Activated T-cell treated with anti-CD3 and anti-CD28 coated beads, Interleukin-2, amount 50 U/mL, for 24 hours (primary cell): ENCODE data around the gene GATA6.
"Not testable (repeated sequence)": the region's sequence is repeated elsewhere in the genome, so short reads cannot be mapped to it uniquely, and the experiment has no call there.

Experiments used
- DNase-seq: peaks from one replicate; pipeline ENCODE4 v3.0.0-alpha.2; 2020
- H3K27ac Mint-ChIP-seq: 2 replicates; pipeline ENCODE4 v1.8.0; 2020; ENCODE audit warnings: mild to moderate bottlenecking, mixed read lengths
- H3K27me3 Mint-ChIP-seq: 2 replicates; pipeline ENCODE4 v1.8.0; 2020; ENCODE audit warnings: mixed read lengths
- H3K36me3 Mint-ChIP-seq: 2 replicates; pipeline ENCODE4 v1.8.0; 2020; ENCODE audit warnings: low read depth, mixed read lengths
- H3K4me1 Mint-ChIP-seq: 2 replicates; pipeline ENCODE4 v1.8.0; 2020; ENCODE audit warnings: low read depth, mixed read lengths
- H3K4me3 Mint-ChIP-seq: 2 replicates; pipeline ENCODE4 v1.8.0; 2020; ENCODE audit warnings: mild to moderate bottlenecking, moderate library complexity, mixed read lengths
- H3K9me3 Mint-ChIP-seq: 2 replicates; pipeline ENCODE4 v1.8.0; 2020; ENCODE audit warnings: mixed read lengths

GATA6 gene

GRCh38 chr18:22200611-22201225 is 31.3 kb downstream of the GATA6 start:
- Mint-ChIP-seq H3K4me3 (no peak overlapping the region), H3K36me3 (no peaks in the 10 kb centered on the region), H3K4me1 (no peaks in the 10 kb centered on the region), H3K27ac (no peak overlapping the region), H3K9me3 (no peaks in the 10 kb centered on the region), H3K27me3 (peaks cover 30% of the 10 kb centered on the region)
- no peak for DNase-seq

DNA sequence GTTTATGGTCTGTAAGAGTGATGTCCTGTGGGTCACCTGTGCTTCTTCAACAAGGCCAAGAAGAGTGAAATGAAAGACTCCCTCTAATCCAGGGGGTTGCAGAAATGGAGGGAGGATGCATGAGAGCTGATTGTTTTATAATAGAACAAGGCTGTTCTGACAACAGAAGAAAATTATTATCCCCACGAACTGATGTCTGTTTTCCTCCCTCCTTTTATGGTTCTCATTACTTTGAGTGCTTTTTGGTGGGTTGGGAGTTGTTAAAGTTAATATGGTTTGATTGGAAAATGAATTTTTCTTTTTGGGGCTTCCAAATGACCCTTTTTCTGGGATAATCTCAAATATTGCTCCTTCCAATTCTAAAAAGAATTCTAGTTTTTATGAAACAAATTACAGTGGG is 33.6 kb downstream of the GATA6 start:
- no peak for DNase-seq
- Mint-ChIP-seq H3K27ac (no peak overlapping the region), H3K4me3 (no peak overlapping the region), H3K4me1 (no peaks in the 10 kb centered on the region), H3K36me3 (no peaks in the 10 kb centered on the region), H3K9me3 (no peaks in the 10 kb centered on the region), H3K27me3 (peaks cover 24% of the 10 kb centered on the region)

DNA sequence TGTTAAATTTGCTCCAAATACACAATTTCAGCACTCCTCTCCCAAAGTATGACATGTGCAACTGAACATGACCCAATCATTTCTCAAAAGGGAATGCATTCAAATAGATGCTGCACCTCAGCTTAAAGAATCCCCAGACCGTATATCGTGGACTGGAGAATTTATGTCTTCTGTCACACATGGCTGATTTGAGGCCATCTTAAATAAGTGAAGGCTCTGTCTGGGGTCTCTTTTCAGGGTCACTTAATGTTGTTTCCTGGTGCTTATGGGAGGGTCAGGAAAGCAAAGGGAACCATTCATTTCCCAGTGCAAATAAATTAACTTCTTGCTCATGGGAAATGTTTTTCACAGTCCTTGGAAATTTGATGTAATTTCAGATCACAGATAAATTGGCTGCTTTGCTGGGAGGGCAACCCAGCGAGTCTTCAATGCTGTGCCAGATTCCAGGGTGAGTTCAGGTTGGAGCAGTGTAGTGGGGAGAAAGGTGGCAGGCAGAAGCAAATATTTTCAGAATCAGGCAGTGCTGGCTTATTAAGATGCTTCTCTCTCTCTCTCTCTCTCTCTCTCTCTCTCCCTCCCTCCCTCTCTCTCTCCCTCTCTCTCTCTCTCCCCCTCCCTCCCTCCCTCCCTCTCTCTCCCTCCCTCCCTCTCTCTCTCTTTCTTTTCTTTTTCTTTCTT is 34.3 kb downstream of the GATA6 start:
- H3K4me1 Mint-ChIP-seq = no peaks in the 10 kb centered on the region
- H3K27me3 Mint-ChIP-seq = peaks cover 20% of the 10 kb centered on the region
- no peak overlapping the region for H3K4me3 Mint-ChIP-seq
- no peak overlapping the region for H3K27ac Mint-ChIP-seq
- no peak for DNase-seq
- no peaks in the 10 kb centered on the region for H3K9me3 Mint-ChIP-seq
- no peaks in the 10 kb centered on the region for H3K36me3 Mint-ChIP-seq

DNA sequence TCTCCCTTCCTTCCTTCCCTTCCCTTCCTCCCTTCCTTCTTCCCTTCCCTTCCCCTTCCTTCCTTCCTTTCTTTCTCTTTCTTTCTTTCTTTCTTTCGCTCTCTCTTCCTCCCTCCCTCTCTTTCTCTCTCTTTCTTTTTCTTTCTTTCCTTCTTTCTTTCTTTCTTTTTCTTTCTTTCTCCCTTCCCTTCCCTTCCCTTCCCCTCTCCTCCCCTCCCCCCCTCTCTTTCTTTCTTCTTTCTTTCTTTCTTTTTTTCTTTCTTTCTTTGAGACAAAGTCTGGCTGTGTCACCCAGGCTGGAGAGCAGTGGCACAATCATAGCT is 34.8 kb downstream of the GATA6 start:
- Mint-ChIP-seq H3K9me3 (no peaks in the 10 kb centered on the region), H3K4me3 (no peak overlapping the region), H3K36me3 (no peaks in the 10 kb centered on the region), H3K4me1 (no peaks in the 10 kb centered on the region), H3K27ac (no peak overlapping the region), H3K27me3 (peaks cover 15% of the 10 kb centered on the region)
- no peak for DNase-seq

GRCh38 chr18:22204996-22205395 is 35.6 kb downstream of the GATA6 start:
- Mint-ChIP-seq H3K36me3 (no peaks in the 10 kb centered on the region), H3K4me1 (no peaks in the 10 kb centered on the region), H3K9me3 (no peaks in the 10 kb centered on the region), H3K27me3 (peaks cover 11% of the 10 kb centered on the region), H3K27ac (no peak overlapping the region), H3K4me3 (no peak overlapping the region)
- DNase-seq = no peak

GRCh38 chr18:22207021-22207758 is 37.8 kb downstream of the GATA6 start:
- peaks cover 6% of the 10 kb centered on the region for H3K27me3 Mint-ChIP-seq
- no peak for DNase-seq
- no peaks in the 10 kb centered on the region for H3K36me3 Mint-ChIP-seq
- no peak overlapping the region for H3K4me3 Mint-ChIP-seq
- no peaks in the 10 kb centered on the region for H3K9me3 Mint-ChIP-seq
- H3K4me1 Mint-ChIP-seq = no peaks in the 10 kb centered on the region
- no peak overlapping the region for H3K27ac Mint-ChIP-seq

DNA sequence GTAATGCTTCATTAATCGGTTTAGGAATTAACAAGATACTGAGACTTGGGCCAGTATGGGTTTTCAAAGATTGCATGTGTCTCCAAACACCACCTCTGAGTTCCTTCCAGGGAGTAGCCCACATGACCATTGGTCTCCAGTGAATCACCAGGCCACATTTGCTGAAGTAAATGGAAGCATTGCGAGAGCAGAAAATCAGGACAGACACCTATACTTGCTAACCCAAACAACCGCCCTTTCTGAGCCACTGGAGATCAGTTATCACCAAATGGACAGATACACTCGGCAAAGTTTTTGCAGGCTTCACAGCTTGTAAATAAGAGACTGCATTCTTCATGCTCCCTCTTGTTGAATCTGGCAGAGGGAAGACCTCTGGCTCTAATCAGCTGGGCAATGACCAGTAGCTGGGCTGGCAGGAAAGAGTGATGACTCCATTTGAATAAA is 40.9 kb downstream of the GATA6 start:
- Mint-ChIP-seq H3K4me3 (no peak overlapping the region), H3K27ac (no peak overlapping the region), H3K4me1 (peaks cover 3% of the 10 kb centered on the region), H3K27me3 (no peaks in the 10 kb centered on the region), H3K9me3 (no peaks in the 10 kb centered on the region), H3K36me3 (no peaks in the 10 kb centered on the region)
- DNase-seq = no peak

GRCh38 chr18:22211657-22212056 is 42.3 kb downstream of the GATA6 start:
- no peak overlapping the region for H3K4me3 Mint-ChIP-seq
- H3K9me3 Mint-ChIP-seq = no peaks in the 10 kb centered on the region
- no peaks in the 10 kb centered on the region for H3K27me3 Mint-ChIP-seq
- H3K27ac Mint-ChIP-seq = no peak overlapping the region
- H3K4me1 Mint-ChIP-seq = peaks cover 3% of the 10 kb centered on the region
- no peak for DNase-seq
- no peaks in the 10 kb centered on the region for H3K36me3 Mint-ChIP-seq

- no peak overlapping the region for H3K27ac Mint-ChIP-seq
- H3K36me3 Mint-ChIP-seq = no peaks in the 10 kb centered on the region
- no peak overlapping the region for H3K4me3 Mint-ChIP-seq
- no peak for DNase-seq
- H3K4me1 Mint-ChIP-seq = peaks cover 3% of the 10 kb centered on the region
- no peaks in the 10 kb centered on the region for H3K9me3 Mint-ChIP-seq
- no peaks in the 10 kb centered on the region for H3K27me3 Mint-ChIP-seq
Measured at GRCh38 chr18:22213333-22213973, 44.1 kb downstream of the GATA6 start.

DNA sequence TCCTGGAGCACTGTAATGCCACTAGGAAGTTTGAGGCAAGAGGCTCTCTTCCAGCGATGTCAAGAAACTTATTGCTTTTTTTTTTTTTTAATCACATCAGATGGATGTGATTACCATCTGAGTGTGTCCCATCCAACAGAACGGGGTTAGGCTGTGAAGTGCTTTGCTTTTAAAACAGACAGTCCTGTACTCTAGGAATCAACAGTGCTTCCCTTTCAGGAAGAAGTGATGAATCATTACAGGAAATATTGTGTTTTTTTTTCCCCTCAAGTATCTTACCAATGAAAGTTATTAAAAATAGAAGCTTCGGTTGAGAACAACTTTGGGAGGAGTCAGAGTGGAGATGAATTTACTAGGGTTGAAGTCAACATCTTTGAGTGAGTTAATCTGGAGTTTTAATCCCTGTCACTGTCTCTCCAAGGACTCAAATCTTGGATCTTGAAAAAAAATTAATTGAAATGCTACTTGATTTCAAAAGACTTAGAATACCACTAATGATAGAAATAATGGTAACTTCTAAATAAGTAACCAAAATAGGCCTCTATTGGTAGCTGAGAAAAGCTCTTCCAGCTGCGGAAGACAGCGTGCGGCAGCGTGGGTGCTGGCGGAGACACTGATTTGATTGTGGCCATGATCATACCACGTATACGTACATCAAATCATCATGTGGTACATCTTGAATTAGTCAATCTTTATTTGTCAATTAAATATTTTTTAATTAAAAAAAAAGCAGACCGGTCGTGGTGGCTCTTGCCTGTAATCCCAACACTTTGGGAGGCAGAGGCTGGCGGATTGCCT is 45.5 kb downstream of the GATA6 start:
- Mint-ChIP-seq H3K36me3 (no peaks in the 10 kb centered on the region), H3K4me1 (peaks cover 3% of the 10 kb centered on the region), H3K27ac (no peak overlapping the region), H3K9me3 (no peaks in the 10 kb centered on the region), H3K27me3 (no peaks in the 10 kb centered on the region), H3K4me3 (no peak overlapping the region)
- no peak for DNase-seq

DNA sequence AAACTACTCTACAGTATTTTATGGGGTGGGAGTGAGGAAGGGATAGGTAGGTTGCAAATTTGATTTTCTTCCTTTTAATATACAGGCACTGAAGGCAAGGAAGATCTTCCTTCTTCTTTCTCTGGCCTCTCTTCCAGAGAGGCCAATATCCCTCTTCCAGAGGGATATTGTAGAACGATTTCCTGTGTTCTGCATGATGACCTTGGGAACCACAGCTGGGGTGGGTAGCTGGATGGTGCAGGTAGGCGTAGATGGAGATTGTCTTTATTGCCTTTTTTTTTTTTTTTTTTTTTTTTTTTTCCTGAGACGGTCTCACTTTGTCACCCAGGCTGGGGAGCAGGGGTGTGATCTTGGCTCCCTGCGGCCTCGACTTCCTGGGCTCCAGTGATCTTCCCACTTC is 49.4 kb downstream of the GATA6 start:
- H3K36me3 Mint-ChIP-seq = no peaks in the 10 kb centered on the region
- no peaks in the 10 kb centered on the region for H3K27me3 Mint-ChIP-seq

GRCh38 chr18:22219568-22220355 is 50.4 kb downstream of the GATA6 start:
- no peaks in the 10 kb centered on the region for H3K27me3 Mint-ChIP-seq
- H3K4me3 Mint-ChIP-seq = no peak overlapping the region
- peaks cover 14% of the 10 kb centered on the region for H3K4me1 Mint-ChIP-seq
- H3K36me3 Mint-ChIP-seq = no peaks in the 10 kb centered on the region
- H3K27ac Mint-ChIP-seq = no peak overlapping the region
- DNase-seq = no peak
- H3K9me3 Mint-ChIP-seq = no peaks in the 10 kb centered on the region

More for the DNA sequence above, 49.4 kb downstream of the GATA6 start:
- H3K27ac Mint-ChIP-seq = no peak overlapping the region
- no peaks in the 10 kb centered on the region for H3K9me3 Mint-ChIP-seq
- no peak for DNase-seq
- no peak overlapping the region for H3K4me3 Mint-ChIP-seq
- H3K4me1 Mint-ChIP-seq = peaks cover 14% of the 10 kb centered on the region

GRCh38 chr18:22220585-22220984 is 51.2 kb downstream of the GATA6 start:
- not testable (repeated sequence) for H3K9me3 Mint-ChIP-seq, H3K27ac Mint-ChIP-seq, DNase-seq, H3K4me3 Mint-ChIP-seq, H3K36me3 Mint-ChIP-seq, H3K27me3 Mint-ChIP-seq
- peaks cover 11% of the 10 kb centered on the region for H3K4me1 Mint-ChIP-seq

DNA sequence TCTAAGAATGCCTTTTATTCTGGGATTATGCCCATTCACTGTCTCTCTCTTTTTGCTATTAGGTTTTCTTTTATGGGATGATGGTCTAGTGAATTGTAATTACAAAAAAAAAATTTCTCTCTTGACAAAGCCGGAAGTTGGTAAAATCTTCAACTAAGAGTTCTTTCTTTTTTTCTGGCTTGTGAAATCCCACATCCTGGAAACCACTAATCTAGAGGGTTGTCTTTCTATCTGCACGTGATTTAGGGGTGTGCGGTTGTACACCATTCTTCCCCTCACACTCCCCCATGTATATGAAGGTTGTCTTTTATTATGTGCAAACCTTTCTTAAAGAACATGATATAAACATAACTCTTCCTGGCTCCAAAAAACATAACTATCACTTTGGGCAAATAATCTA is 52.0 kb downstream of the GATA6 start:
- Mint-ChIP-seq H3K4me3 (no peak overlapping the region), H3K27me3 (no peaks in the 10 kb centered on the region), H3K9me3 (no peaks in the 10 kb centered on the region), H3K4me1 (peaks cover 11% of the 10 kb centered on the region), H3K27ac (no peak overlapping the region), H3K36me3 (no peaks in the 10 kb centered on the region)
- no peak for DNase-seq
